Choroid plexus epithelial cell (primary cell): ENCODE results near the gene TPST2.

Experiments
- DNase-seq: peaks from one replicate; pipeline ENCODE4 v3.0.0-alpha.2; 2010; ENCODE audit warnings: low read depth
- H3K4me3 ChIP-seq: 2 replicates; pipeline ENCODE4 v1.5.1; 2011; ENCODE audit warnings: low read depth, mild to moderate bottlenecking, control low read depth, low read length, moderate library complexity
- CTCF ChIP-seq: conservative IDR thresholded peaks from 2 replicates; pipeline ENCODE4 v1.5.1; 2011; ENCODE audit warnings: low read depth, mild to moderate bottlenecking, control low read depth, inconsistent platforms, low read length, moderate library complexity

TPST2 gene

GRCh38 chr22:26581633-26582168 lies 8.2 kb downstream of the TPST2 start:
- TF ChIP-seq CTCF = no peak
- no peak overlapping the region for H3K4me3 ChIP-seq
- no peak for DNase-seq

GRCh38 chr22:26581026-26581425 lies 8.9 kb downstream of the TPST2 start:
- no peak overlapping the region for H3K4me3 ChIP-seq
- no peak for DNase-seq
- TF ChIP-seq CTCF = no peak

GRCh38 chr22:26580240-26580962 lies 9.5 kb downstream of the TPST2 start:
- no peak overlapping the region for H3K4me3 ChIP-seq
- no peak for TF ChIP-seq CTCF
- DNase-seq = no peak

- DNase-seq = no peak
- no peak for TF ChIP-seq CTCF
- H3K4me3 ChIP-seq = no peak overlapping the region
Measured at GRCh38 chr22:26579331-26579886, 10.5 kb downstream of the TPST2 start.

- TF ChIP-seq CTCF = no peak
- no peak for DNase-seq
- H3K4me3 ChIP-seq = no peak overlapping the region
Measured at GRCh38 chr22:26577081-26577480, 12.9 kb downstream of the TPST2 start.

- H3K4me3 ChIP-seq = no peak overlapping the region
- TF ChIP-seq CTCF = no peak
- peak; percentile 41 for DNase-seq
Measured at GRCh38 chr22:26576026-26576680, 13.8 kb downstream of the TPST2 start.
